ENCODE measurements around the gene ST6GALNAC6. TPM values are rescaled to one million over a fixed set of nuclear protein-coding genes. Genes with fewer than 3 reads are reported as not detected.

ST6GALNAC6 gene, protein sequence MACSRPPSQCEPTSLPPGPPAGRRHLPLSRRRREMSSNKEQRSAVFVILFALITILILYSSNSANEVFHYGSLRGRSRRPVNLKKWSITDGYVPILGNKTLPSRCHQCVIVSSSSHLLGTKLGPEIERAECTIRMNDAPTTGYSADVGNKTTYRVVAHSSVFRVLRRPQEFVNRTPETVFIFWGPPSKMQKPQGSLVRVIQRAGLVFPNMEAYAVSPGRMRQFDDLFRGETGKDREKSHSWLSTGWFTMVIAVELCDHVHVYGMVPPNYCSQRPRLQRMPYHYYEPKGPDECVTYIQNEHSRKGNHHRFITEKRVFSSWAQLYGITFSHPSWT
- 26.1 TPM for total RNA-seq (ENCODE audit: unreplicated experiment)
- long read RNA-seq, transcript ST6GALNAC6-204 (6 exons, 2,406 nt), result major isoform, 9 of 14 reads
- long read RNA-seq, partial matches to known transcripts, result 0 of 14 reads
- long read RNA-seq, other reads (novel, unspliced or antisense), result 3 of 14 reads

GRCh38 chr9:127899128-127899943, at the start of gene ST6GALNAC6:
ST6GALNAC6 (minus strand) TSS chr9:127899603; CDS start chr9:127897981, 1,622 bp downstream.
- peak within 1 kb of the TSS; percentile 85 for H3K4me3 Mint-ChIP-seq (ENCODE audit: unreplicated experiment)
- TF ChIP-seq CTCF (IDR thresholded peaks at IDR 0.05; ENCODE audit: partially characterized antibody, unreplicated experiment), result no peak

GRCh38 chr9:127947841-127948710, 48.7 kb upstream of the ST6GALNAC6 start:
- TF ChIP-seq CTCF (IDR thresholded peaks at IDR 0.05; ENCODE audit: partially characterized antibody, unreplicated experiment), result no peak
- no peak for DNase-seq
- no peaks in the 10 kb centered on the region for H3K36me3 Mint-ChIP-seq (ENCODE audit: unreplicated experiment)

More at GRCh38 chr9:127899128-127899943, at the start of gene ST6GALNAC6:
- peaks cover 1% of the 10 kb centered on the region for H3K36me3 Mint-ChIP-seq (ENCODE audit: unreplicated experiment)
- DNase-seq, result peak; percentile 80
- peaks cover 3% of the 10 kb centered on the region for H3K27me3 Mint-ChIP-seq (ENCODE audit: unreplicated experiment)
- H3K4me1 Mint-ChIP-seq (ENCODE audit: low read depth, unreplicated experiment), result peaks cover 1% of the 10 kb centered on the region
- H3K27ac Mint-ChIP-seq (ENCODE audit: unreplicated experiment), result peak within 1 kb of the TSS; percentile 38
- H3K9me3 Mint-ChIP-seq (ENCODE audit: unreplicated experiment), result peaks cover 5% of the 10 kb centered on the region

DNA sequence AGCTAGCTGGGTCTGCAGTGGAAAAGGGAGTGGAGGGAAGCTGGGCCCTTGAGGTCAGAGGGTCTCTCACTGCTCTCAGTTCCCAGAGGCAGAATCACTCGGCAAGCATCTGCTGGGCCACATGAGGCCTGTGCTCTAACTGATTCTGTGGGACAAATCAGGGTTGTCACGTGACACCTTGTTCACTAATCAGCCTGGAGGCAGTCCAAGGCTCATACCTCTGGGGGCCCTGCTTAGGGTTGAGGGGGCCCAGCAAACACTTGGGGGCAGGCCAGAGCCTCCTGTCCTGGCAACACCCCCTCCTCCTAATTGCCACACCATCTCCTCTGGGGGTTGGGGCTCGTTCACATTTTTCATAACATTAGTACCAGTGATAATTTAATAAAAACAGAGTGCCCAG, 47.3 kb upstream of the ST6GALNAC6 start:
- H3K27ac Mint-ChIP-seq (ENCODE audit: unreplicated experiment), result no peak overlapping the region
- peaks cover 5% of the 10 kb centered on the region for H3K9me3 Mint-ChIP-seq (ENCODE audit: unreplicated experiment)

More at GRCh38 chr9:127947841-127948710, 48.7 kb upstream of the ST6GALNAC6 start:
- Mint-ChIP-seq H3K9me3 (ENCODE audit: unreplicated experiment) (peaks cover 5% of the 10 kb centered on the region), H3K4me3 (ENCODE audit: unreplicated experiment) (no peak overlapping the region), H3K27ac (ENCODE audit: unreplicated experiment) (no peak overlapping the region), H3K4me1 (ENCODE audit: low read depth, unreplicated experiment) (peaks cover 7% of the 10 kb centered on the region), H3K27me3 (ENCODE audit: unreplicated experiment) (peaks cover 10% of the 10 kb centered on the region)

DNA sequence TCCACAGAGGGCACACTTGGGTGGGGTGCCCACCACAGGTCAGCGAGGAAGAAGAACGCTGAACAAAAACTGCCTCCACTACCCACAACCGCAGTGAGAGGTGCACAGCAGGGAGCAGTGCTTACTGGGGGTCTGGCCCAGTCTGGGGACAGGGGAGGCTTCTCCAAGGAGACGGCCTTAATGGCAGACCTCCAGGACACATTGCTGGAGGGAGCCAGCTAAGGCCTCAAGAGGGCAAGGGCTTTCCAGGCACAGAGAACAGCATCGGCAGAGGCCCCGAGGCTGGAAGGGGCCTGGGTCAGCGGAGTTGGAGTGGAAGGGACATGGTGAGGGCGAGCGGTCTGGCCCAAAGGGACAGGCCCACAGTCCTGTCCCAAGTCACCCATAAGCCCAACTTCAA, 46.5 kb upstream of the ST6GALNAC6 start:
- Mint-ChIP-seq H3K27me3 (ENCODE audit: unreplicated experiment) (peaks cover 8% of the 10 kb centered on the region), H3K36me3 (ENCODE audit: unreplicated experiment) (no peaks in the 10 kb centered on the region), H3K9me3 (ENCODE audit: unreplicated experiment) (peaks cover 5% of the 10 kb centered on the region), H3K4me1 (ENCODE audit: low read depth, unreplicated experiment) (peaks cover 11% of the 10 kb centered on the region), H3K27ac (ENCODE audit: unreplicated experiment) (no peak overlapping the region), H3K4me3 (ENCODE audit: unreplicated experiment) (no peak overlapping the region)
- no peak for DNase-seq
- TF ChIP-seq CTCF (IDR thresholded peaks at IDR 0.05; ENCODE audit: partially characterized antibody, unreplicated experiment), result no peak

More for the DNA sequence above, 47.3 kb upstream of the ST6GALNAC6 start:
- Mint-ChIP-seq H3K36me3 (ENCODE audit: unreplicated experiment) (no peaks in the 10 kb centered on the region), H3K27me3 (ENCODE audit: unreplicated experiment) (peaks cover 10% of the 10 kb centered on the region), H3K4me1 (ENCODE audit: low read depth, unreplicated experiment) (peaks cover 10% of the 10 kb centered on the region), H3K4me3 (ENCODE audit: unreplicated experiment) (no peak overlapping the region)
- DNase-seq, result no peak
- TF ChIP-seq CTCF (IDR thresholded peaks at IDR 0.05; ENCODE audit: partially characterized antibody, unreplicated experiment), result no peak

Measured in glutamatergic neuron (in vitro differentiated cells).